ENCODE data around the gene MC1R. TPM values are rescaled to one million over a fixed set of nuclear protein-coding genes. Genes with fewer than 3 reads are reported as not detected.

The MC1R gene
- total RNA-seq, 1 donor from 2014 or later, result 9.2 TPM

DNA sequence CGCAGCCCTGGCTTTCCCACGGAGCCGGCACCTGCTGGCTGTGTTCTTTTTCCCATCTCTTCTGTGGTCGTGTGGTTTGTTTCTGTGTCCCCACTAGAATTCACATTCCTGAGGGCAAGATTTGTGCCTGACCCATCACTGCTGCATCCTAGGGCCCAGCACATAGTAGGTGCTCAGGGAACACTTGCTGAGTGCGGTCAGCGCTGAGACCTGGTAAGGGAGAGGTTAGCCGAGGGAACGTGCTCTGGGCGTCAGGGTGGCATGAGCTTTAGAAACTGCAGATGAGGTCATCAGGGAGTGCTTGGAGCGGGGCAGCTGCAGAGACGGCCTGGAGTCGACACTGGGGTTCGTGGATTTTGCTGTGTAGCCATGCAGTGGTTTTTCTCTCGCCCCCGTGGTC lies 35.8 kb downstream of the MC1R start:
- Histone ChIP-seq H3K4me3 (ENCODE audit: insufficient read depth, low read depth, low read length) (no peak overlapping the region), H4K20me1 (ENCODE audit: insufficient read depth, low read length) (peaks cover 43% of the 10 kb centered on the region), H3K9me3 (ENCODE audit: insufficient read depth, low read depth, low read length) (no peaks in the 10 kb centered on the region), H2AFZ (ENCODE audit: low read depth, low read length) (no peak overlapping the region), H3K4me1 (ENCODE audit: insufficient read depth, low read length) (peaks cover 4% of the 10 kb centered on the region), H3K27me3 (ENCODE audit: insufficient read depth, low read length) (no peaks in the 10 kb centered on the region), H3K36me3 (ENCODE audit: insufficient read depth, low read length) (peaks cover 14% of the 10 kb centered on the region), H3K79me2 (ENCODE audit: insufficient read depth, low read length) (peaks cover 30% of the 10 kb centered on the region), H3K27ac (ENCODE audit: low read depth, low read length) (no peak overlapping the region), H3K4me2 (ENCODE audit: low read length) (no peak overlapping the region), H3K9ac (ENCODE audit: low read length) (no peak overlapping the region)
- H3K4me1 Mint-ChIP-seq (ENCODE audit: low read depth, unreplicated experiment), result peaks cover 4% of the 10 kb centered on the region
- no peak overlapping the region for H3K4me3 Mint-ChIP-seq (ENCODE audit: unreplicated experiment)
- no peak overlapping the region for H3K27ac Mint-ChIP-seq (ENCODE audit: unreplicated experiment)
- DNase-seq (ENCODE audit: low read depth), result no peak
- H3K36me3 Mint-ChIP-seq (ENCODE audit: low read depth, unreplicated experiment), result peaks cover 20% of the 10 kb centered on the region
- no peaks in the 10 kb centered on the region for H3K9me3 Mint-ChIP-seq (ENCODE audit: unreplicated experiment)
- no peak for FAIRE-seq
- no peak for TF ChIP-seq EZH2 (IDR thresholded peaks at IDR 0.05; ENCODE audit: insufficient read depth, low read length)
- TF ChIP-seq, protein P1, sequence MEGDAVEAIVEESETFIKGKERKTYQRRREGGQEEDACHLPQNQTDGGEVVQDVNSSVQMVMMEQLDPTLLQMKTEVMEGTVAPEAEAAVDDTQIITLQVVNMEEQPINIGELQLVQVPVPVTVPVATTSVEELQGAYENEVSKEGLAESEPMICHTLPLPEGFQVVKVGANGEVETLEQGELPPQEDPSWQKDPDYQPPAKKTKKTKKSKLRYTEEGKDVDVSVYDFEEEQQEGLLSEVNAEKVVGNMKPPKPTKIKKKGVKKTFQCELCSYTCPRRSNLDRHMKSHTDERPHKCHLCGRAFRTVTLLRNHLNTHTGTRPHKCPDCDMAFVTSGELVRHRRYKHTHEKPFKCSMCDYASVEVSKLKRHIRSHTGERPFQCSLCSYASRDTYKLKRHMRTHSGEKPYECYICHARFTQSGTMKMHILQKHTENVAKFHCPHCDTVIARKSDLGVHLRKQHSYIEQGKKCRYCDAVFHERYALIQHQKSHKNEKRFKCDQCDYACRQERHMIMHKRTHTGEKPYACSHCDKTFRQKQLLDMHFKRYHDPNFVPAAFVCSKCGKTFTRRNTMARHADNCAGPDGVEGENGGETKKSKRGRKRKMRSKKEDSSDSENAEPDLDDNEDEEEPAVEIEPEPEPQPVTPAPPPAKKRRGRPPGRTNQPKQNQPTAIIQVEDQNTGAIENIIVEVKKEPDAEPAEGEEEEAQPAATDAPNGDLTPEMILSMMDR (IDR thresholded peaks at IDR 0.05; ENCODE audit: insufficient read depth, low read depth, low read length), result no peak
- no peaks in the 10 kb centered on the region for H3K27me3 Mint-ChIP-seq (ENCODE audit: low read depth, unreplicated experiment)

DNA sequence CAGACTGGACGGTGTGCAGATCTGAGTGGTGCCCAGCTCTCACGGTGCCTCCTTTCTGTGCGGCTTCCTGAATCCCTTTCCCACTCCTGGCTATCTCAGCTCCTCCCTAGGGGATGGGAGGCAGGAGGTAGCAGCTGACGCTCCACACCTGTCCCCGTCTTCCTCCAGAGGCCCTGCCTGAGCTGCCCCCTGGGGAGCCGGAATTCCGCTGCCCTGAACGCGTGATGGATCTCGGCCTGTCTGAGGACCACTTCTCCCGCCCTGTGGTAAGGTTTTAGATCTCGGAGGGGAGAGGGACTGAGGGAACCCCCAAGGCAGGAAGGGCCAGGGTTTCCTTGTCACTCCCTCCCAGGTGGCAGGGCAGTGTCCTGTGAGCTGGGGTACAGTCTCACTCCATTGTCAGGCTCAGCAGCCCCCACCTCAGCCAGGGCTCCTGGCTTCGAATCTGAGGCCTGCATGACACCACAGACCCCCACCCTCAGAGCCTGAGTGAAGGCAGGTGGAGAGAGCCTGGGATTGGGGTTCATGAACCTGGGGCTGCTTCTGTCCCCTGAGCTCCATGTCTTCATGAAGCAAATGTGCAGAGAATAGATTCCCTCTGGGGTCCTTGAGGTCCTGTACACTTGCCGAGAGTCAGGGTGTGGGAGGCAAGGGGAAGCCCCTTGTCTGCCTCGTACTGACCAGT lies 36.5 kb downstream of the MC1R start:
- H3K4me3 ChIP-seq (ENCODE audit: insufficient read depth, low read depth, low read length), result no peak overlapping the region
- peaks cover 4% of the 10 kb centered on the region for H3K4me1 Mint-ChIP-seq (ENCODE audit: low read depth, unreplicated experiment)
- no peaks in the 10 kb centered on the region for H3K9me3 ChIP-seq (ENCODE audit: insufficient read depth, low read depth, low read length)
- peaks cover 14% of the 10 kb centered on the region for H3K36me3 ChIP-seq (ENCODE audit: insufficient read depth, low read length)
- no peak for DNase-seq (ENCODE audit: low read depth)
- no peak overlapping the region for H2AFZ ChIP-seq (ENCODE audit: low read depth, low read length)
- H3K9ac ChIP-seq (ENCODE audit: low read length), result no peak overlapping the region
- H3K4me2 ChIP-seq (ENCODE audit: low read length), result no peak overlapping the region
- no peak overlapping the region for H3K27ac ChIP-seq (ENCODE audit: low read depth, low read length)
- H3K36me3 Mint-ChIP-seq (ENCODE audit: low read depth, unreplicated experiment), result peaks cover 25% of the 10 kb centered on the region
- H3K27me3 Mint-ChIP-seq (ENCODE audit: low read depth, unreplicated experiment), result no peaks in the 10 kb centered on the region
- TF ChIP-seq, protein P1 (IDR thresholded peaks at IDR 0.05; ENCODE audit: insufficient read depth, low read depth, low read length), result no peak
- no peak for TF ChIP-seq EZH2 (IDR thresholded peaks at IDR 0.05; ENCODE audit: insufficient read depth, low read length)
- no peak for FAIRE-seq
- H3K79me2 ChIP-seq (ENCODE audit: insufficient read depth, low read length), result peaks cover 25% of the 10 kb centered on the region
- no peak overlapping the region for H3K27ac Mint-ChIP-seq (ENCODE audit: unreplicated experiment)
- H3K4me3 Mint-ChIP-seq (ENCODE audit: unreplicated experiment), result no peak overlapping the region
- H3K4me1 ChIP-seq (ENCODE audit: insufficient read depth, low read length), result no peaks in the 10 kb centered on the region
- H3K27me3 ChIP-seq (ENCODE audit: insufficient read depth, low read length), result no peaks in the 10 kb centered on the region
- H3K9me3 Mint-ChIP-seq (ENCODE audit: unreplicated experiment), result no peaks in the 10 kb centered on the region
- H4K20me1 ChIP-seq (ENCODE audit: insufficient read depth, low read length), result peaks cover 36% of the 10 kb centered on the region

DNA sequence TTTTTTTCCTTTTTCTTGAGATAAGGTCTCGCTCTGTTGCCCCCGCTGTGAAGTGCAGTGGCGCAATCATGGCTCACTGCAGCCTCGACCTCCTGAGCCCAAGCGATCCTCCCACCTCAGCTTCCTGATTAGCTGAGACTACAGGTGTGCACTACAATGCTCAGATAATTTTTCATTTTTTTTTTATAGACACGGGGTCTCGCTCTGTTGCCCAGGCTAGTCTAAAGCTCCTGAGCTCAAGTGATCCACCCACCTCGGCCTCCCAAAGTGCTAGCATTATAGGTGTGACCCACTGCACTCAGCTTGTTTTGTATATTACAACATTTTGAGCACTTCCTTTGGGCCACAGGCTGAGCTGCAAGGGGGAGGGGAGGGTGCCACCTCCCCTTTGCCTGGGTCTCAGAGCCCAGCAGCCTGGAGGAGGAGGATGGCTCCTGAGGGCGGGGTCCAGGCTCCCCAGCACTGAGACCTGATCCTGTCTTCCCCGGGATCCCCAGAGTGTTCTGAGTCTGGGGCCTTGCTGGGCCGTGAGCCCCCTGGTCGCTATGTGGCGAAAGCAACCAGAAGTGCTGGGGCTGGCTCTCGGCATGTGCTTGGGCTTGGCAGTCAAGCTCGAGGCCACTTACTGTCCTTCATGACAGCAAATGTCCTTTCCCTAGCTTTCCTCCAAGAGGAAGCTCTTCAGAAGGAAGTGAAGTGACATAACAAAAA lies 38.0 kb downstream of the MC1R start:
- Histone ChIP-seq H3K9me3 (ENCODE audit: insufficient read depth, low read depth, low read length) (no peaks in the 10 kb centered on the region), H3K4me1 (ENCODE audit: insufficient read depth, low read length) (no peaks in the 10 kb centered on the region), H3K27me3 (ENCODE audit: insufficient read depth, low read length) (no peaks in the 10 kb centered on the region), H3K36me3 (ENCODE audit: insufficient read depth, low read length) (peaks cover 14% of the 10 kb centered on the region), H4K20me1 (ENCODE audit: insufficient read depth, low read length) (peaks cover 31% of the 10 kb centered on the region), H3K4me2 (ENCODE audit: low read length) (no peak overlapping the region), H3K4me3 (ENCODE audit: insufficient read depth, low read depth, low read length) (no peak overlapping the region), H3K27ac (ENCODE audit: low read depth, low read length) (no peak overlapping the region), H3K79me2 (ENCODE audit: insufficient read depth, low read length) (peaks cover 21% of the 10 kb centered on the region), H2AFZ (ENCODE audit: low read depth, low read length) (no peak overlapping the region), H3K9ac (ENCODE audit: low read length) (no peak overlapping the region)
- DNase-seq (ENCODE audit: low read depth), result no peak
- peaks cover 28% of the 10 kb centered on the region for H3K36me3 Mint-ChIP-seq (ENCODE audit: low read depth, unreplicated experiment)
- peaks cover 4% of the 10 kb centered on the region for H3K4me1 Mint-ChIP-seq (ENCODE audit: low read depth, unreplicated experiment)
- H3K4me3 Mint-ChIP-seq (ENCODE audit: unreplicated experiment), result no peak overlapping the region
- peak overlapping the region; percentile 69 for H3K27ac Mint-ChIP-seq (ENCODE audit: unreplicated experiment)
- TF ChIP-seq EZH2 (IDR thresholded peaks at IDR 0.05; ENCODE audit: insufficient read depth, low read length), result no peak
- TF ChIP-seq, protein P1 (IDR thresholded peaks at IDR 0.05; ENCODE audit: insufficient read depth, low read depth, low read length), result no peak
- H3K9me3 Mint-ChIP-seq (ENCODE audit: unreplicated experiment), result no peaks in the 10 kb centered on the region
- no peak for FAIRE-seq
- no peaks in the 10 kb centered on the region for H3K27me3 Mint-ChIP-seq (ENCODE audit: low read depth, unreplicated experiment)
